Panc1 (cell line): ENCODE results near the gene LYPD4.

ENCODE experiments used
- SIN3A ChIP-seq: IDR thresholded peaks from 2 replicates; pipeline ENCODE4 v1.6.1; 2012; ENCODE audit warnings: low read depth, mild to moderate bottlenecking, low read length, moderate library complexity, borderline replicate concordance; ENCODE audit not compliant: insufficient read depth
- TF ChIP-seq, protein P1 (sequence below): fragments of 450-650 bp; IDR thresholded peaks from 2 replicates; pipeline ENCODE4 v1.5.1; 2017; ENCODE audit warnings: mild to moderate bottlenecking

DNA sequence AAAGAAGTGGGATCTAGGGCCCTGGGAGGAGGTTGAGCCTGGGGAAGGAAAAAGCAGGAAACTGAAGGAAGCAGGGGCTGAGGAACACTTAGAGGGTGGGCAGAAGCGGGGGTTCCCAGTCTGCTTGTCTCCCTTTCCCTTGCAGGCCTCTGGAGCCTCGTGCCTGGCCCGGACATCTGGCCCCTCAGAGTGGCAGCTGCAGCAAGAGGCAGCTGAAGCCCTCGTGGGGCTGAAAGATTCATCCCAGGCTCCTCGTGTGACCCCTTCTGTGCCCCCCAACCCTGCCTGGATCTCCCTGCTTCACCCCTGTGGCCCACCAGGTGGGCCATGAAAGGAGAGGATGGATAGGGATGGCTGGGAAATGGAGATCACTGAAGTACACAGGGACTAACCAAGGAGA lies 5.9 kb upstream of the LYPD4 start:
- TF ChIP-seq, protein P1, sequence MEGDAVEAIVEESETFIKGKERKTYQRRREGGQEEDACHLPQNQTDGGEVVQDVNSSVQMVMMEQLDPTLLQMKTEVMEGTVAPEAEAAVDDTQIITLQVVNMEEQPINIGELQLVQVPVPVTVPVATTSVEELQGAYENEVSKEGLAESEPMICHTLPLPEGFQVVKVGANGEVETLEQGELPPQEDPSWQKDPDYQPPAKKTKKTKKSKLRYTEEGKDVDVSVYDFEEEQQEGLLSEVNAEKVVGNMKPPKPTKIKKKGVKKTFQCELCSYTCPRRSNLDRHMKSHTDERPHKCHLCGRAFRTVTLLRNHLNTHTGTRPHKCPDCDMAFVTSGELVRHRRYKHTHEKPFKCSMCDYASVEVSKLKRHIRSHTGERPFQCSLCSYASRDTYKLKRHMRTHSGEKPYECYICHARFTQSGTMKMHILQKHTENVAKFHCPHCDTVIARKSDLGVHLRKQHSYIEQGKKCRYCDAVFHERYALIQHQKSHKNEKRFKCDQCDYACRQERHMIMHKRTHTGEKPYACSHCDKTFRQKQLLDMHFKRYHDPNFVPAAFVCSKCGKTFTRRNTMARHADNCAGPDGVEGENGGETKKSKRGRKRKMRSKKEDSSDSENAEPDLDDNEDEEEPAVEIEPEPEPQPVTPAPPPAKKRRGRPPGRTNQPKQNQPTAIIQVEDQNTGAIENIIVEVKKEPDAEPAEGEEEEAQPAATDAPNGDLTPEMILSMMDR = no peak
- no peak for TF ChIP-seq SIN3A
